Type B pancreatic cell (in vitro differentiated cells): Measurements from ENCODE around the gene LRRN2. TPM values are rescaled to one million over a fixed set of nuclear protein-coding genes. Genes with fewer than 3 reads are reported as not detected.

Experiments used
- DNase-seq: peaks from one replicate; pipeline ENCODE4 v3.0.0; 2021; ENCODE audit warnings: mixed read lengths; ENCODE audit not compliant: unreplicated experiment; ENCODE audit errors: extremely low spot score
- H3K27ac Mint-ChIP-seq: 2 replicates; pipeline ENCODE4 v1.8.0; 2021; ENCODE audit warnings: mild to moderate bottlenecking, mixed read lengths
- H3K27me3 Mint-ChIP-seq: 2 replicates; pipeline ENCODE4 v1.8.0; 2021; ENCODE audit warnings: mixed read lengths
- H3K36me3 Mint-ChIP-seq: 2 replicates; pipeline ENCODE4 v1.8.0; 2021; ENCODE audit warnings: mixed read lengths
- H3K4me1 Mint-ChIP-seq: one replicate; pipeline ENCODE4 v1.8.0; 2021; ENCODE audit warnings: mixed read lengths; ENCODE audit not compliant: unreplicated experiment
- H3K4me3 Mint-ChIP-seq: 2 replicates; pipeline ENCODE4 v1.8.0; 2021; ENCODE audit warnings: mild to moderate bottlenecking, mixed read lengths
- H3K9me3 Mint-ChIP-seq: 2 replicates; pipeline ENCODE4 v1.8.0; 2021; ENCODE audit warnings: mixed read lengths
- total RNA-seq: library from RNA; stranded (reverse); gene quantifications from 2 replicates; pipeline ENCODE4 v1.2.1, GENCODE V29; 2021; ENCODE audit warnings: low replicate concordance
- TF ChIP-seq, protein P1 (sequence below): fragments of 200-600 bp; sonication (generic); conservative IDR thresholded peaks from 2 replicates; pipeline ENCODE4 v1.5.0; 2021; ENCODE audit warnings: antibody characterized with exemption, mild to moderate bottlenecking

Gene LRRN2
- total RNA-seq, 1 donor from 2014 or later = 19.0 TPM

DNA sequence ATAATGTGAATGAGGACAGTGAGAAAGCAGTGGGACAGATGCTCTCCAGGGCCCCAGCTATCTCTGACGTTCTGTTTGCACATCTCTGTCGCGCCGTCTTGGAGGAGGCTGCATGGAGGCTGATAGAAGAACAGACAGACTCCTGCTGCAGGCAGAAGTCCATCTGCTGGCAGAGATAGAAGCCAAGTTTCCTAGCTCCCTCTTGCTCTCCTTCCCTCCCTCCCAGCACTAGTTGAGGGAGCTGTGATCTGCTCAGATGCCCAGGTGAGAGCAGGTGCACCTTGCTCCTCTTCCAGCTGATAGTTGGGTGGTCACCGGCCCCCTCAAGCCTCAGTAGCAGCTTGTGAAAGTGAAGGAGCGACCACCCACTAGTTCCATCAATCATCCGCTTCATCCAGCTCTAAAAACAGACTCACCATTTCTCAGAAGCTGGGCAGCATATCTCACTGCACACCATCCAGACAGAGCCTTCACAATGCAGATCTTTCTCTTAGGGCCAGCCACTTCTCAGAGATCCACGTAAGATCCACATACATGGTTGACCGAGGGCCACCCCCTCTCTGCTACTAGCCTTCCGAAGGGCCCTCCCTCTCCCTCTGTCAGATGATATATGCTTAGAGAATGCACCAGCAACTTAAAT is 12.9 kb downstream of the LRRN2 start:
- Mint-ChIP-seq H3K36me3 (no peaks in the 10 kb centered on the region), H3K27ac (no peak overlapping the region), H3K4me1 (peaks cover 6% of the 10 kb centered on the region), H3K27me3 (peaks cover 8% of the 10 kb centered on the region), H3K9me3 (no peaks in the 10 kb centered on the region), H3K4me3 (no peak overlapping the region)
- DNase-seq = no peak
- TF ChIP-seq, protein P1, sequence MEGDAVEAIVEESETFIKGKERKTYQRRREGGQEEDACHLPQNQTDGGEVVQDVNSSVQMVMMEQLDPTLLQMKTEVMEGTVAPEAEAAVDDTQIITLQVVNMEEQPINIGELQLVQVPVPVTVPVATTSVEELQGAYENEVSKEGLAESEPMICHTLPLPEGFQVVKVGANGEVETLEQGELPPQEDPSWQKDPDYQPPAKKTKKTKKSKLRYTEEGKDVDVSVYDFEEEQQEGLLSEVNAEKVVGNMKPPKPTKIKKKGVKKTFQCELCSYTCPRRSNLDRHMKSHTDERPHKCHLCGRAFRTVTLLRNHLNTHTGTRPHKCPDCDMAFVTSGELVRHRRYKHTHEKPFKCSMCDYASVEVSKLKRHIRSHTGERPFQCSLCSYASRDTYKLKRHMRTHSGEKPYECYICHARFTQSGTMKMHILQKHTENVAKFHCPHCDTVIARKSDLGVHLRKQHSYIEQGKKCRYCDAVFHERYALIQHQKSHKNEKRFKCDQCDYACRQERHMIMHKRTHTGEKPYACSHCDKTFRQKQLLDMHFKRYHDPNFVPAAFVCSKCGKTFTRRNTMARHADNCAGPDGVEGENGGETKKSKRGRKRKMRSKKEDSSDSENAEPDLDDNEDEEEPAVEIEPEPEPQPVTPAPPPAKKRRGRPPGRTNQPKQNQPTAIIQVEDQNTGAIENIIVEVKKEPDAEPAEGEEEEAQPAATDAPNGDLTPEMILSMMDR = no peak

DNA sequence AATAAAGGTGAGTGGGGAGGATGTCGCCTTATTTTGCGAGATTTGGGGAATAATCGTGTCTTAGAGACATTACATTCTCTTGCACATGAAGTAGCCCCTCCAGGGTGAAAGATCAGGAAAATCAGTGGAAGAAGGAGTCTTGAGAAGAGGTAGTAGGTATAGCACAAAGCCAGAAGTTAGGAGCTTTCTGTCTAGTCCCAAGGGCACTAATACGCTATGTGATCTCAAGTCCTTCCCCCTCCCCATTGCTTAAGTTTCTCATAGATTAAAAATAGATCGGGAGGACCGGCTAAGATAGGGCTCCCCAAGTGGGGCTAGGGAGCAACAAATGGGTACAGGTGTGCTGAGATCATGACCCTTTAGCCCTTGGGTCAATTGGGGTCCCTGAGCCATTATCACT is 13.5 kb downstream of the LRRN2 start:
- Mint-ChIP-seq H3K4me1 (peaks cover 6% of the 10 kb centered on the region), H3K4me3 (no peak overlapping the region), H3K36me3 (no peaks in the 10 kb centered on the region), H3K27ac (no peak overlapping the region), H3K9me3 (no peaks in the 10 kb centered on the region), H3K27me3 (peaks cover 3% of the 10 kb centered on the region)
- DNase-seq = no peak
- TF ChIP-seq, protein P1 = no peak

DNA sequence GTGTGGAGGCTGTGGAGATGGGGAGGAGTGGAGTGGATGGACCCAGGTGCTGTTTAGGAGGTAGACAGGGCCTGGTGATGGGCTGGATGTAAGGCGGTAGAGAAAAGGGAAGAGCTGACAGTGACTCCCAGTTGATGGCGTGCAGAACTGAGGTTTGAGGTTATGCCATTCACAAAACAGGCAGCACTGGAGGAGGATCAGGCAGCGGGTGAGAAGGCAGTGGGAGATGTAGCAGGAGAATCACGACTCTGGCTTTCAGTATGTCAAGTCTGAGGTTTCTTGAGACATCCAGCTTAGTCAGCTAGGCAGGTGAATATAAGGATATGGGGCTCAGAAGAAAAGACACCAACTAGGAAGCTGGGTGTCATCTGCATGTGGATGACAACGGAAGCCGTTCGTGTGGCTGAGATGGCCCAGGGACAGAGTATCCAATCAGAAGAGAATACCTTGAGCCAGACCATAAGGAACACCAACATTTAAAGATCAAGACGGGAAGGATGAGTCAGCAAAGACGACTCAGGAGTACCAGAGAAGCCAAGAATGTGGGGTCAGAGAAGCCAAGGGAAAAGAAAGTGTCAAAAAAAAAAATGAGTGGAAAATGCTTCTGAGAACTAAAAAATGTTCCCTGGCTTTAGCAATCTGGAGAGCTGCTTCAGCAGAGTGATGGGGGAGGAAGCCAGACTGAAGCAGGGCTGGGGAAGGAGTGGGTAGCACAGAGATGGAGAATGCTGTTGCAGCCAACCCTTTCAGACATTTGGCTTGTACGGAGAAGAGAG is 15.2 kb downstream of the LRRN2 start:
- Mint-ChIP-seq H3K4me3 (no peak overlapping the region), H3K27ac (no peak overlapping the region), H3K27me3 (peaks cover 4% of the 10 kb centered on the region), H3K4me1 (peaks cover 6% of the 10 kb centered on the region), H3K36me3 (no peaks in the 10 kb centered on the region), H3K9me3 (no peaks in the 10 kb centered on the region)
- TF ChIP-seq, protein P1 = no peak
- no peak for DNase-seq

DNA sequence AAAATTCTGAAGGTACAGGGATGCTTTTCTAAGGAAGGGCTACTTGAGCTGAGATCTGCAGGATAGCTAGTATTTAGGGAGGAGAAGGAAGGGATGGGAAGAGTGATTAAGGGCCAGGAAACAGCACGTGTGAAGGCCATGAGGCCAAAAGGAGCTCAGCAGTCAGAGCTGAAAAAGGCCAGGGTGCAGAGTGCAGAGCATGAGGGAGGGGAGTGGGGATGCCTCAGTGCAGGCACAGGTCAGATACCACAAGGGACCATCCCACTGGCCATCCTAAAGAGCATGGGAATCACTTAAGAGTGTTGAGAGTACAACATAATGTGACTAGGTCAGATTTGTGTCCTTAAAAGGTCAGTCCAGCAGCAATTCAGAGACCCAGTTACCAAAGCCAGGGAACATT is 16.0 kb downstream of the LRRN2 start:
- no peak for DNase-seq
- H3K4me1 Mint-ChIP-seq = peaks cover 6% of the 10 kb centered on the region
- H3K27me3 Mint-ChIP-seq = peaks cover 8% of the 10 kb centered on the region
- no peak overlapping the region for H3K27ac Mint-ChIP-seq
- H3K9me3 Mint-ChIP-seq = no peaks in the 10 kb centered on the region
- no peaks in the 10 kb centered on the region for H3K36me3 Mint-ChIP-seq
- TF ChIP-seq, protein P1 = no peak
- no peak overlapping the region for H3K4me3 Mint-ChIP-seq

DNA sequence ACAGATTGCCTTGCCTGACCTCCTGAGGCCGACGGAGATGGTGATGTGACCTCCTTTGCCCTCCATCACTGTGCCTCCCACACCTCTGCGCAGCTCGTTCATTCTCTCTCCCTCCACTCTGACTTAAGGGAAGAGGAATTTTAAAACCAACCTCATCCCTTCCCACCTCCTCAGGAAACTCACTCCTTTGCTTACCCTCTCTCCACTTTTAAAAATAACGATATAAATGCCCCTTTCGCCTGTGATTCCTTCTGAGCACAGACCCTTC is 21.2 kb downstream of the LRRN2 start:
- no peak for DNase-seq
- Mint-ChIP-seq H3K9me3 (no peaks in the 10 kb centered on the region), H3K4me3 (no peak overlapping the region), H3K36me3 (no peaks in the 10 kb centered on the region), H3K27me3 (peaks cover 37% of the 10 kb centered on the region), H3K4me1 (peaks cover 26% of the 10 kb centered on the region), H3K27ac (no peak overlapping the region)
- TF ChIP-seq, protein P1 = no peak
